Prostate gland (tissue), 2 donors: Measurements from ENCODE around the gene SAXO1. TPM values are rescaled to one million over a fixed set of nuclear protein-coding genes. Genes with fewer than 3 reads are reported as not detected.

ENCODE experiments used
- DNase-seq: peaks from one replicate; pipeline ENCODE4 v3.0.0-alpha.2; 2019; ENCODE audit warnings: low spot score
- H3K27ac ChIP-seq, 2 donors: fragments of 200-600 bp; sonication (generic); 2 replicates each; pipeline ENCODE4 v1.5.1; 2017 to 2019
- H3K27me3 ChIP-seq: fragments of 200-600 bp; sonication (generic); replicated peaks from 2 replicates; pipeline ENCODE4 v1.5.1; 2019; ENCODE audit not compliant: insufficient read depth
- H3K36me3 ChIP-seq, 2 donors: fragments of 200-600 bp; sonication (generic); 1 replicate in 1 of 2; 2 replicates in 1 of 2; pipeline versions ENCODE4 v1.5.1 to v1.8.1; 2017 to 2019
- H3K4me1 ChIP-seq: fragments of 200-600 bp; sonication (generic); replicated peaks from 2 replicates; pipeline ENCODE4 v1.5.1; 2019
- H3K4me3 ChIP-seq, 2 donors: fragments of 200-600 bp; sonication (generic); 2 replicates each; pipeline ENCODE4 v1.5.1; 2017 to 2019
- H3K9me3 ChIP-seq: fragments of 200-600 bp; sonication (generic); 2 replicates; pipeline ENCODE4 v1.5.1; 2017
- POLR2A ChIP-seq: fragments of 450-650 bp; IDR thresholded peaks from one replicate; pipeline ENCODE4 v1.6.1; 2016; ENCODE audit warnings: antibody characterized with exemption, mild to moderate bottlenecking
- POLR2AphosphoS5 ChIP-seq: sonication (generic); formaldehyde crosslinking; IDR thresholded peaks from one replicate; pipeline ENCODE4 v1.6.1; 2017; ENCODE audit warnings: antibody characterized with exemption
- WGBS: methylation state at CpG from one replicate; pipeline ENCODE4 v1.1.5; 2018; 5-methylcytosine and 5-hydroxymethylcytosine counted together
- intact Hi-C: fragments of 100-400 bp; cut with DNase I; formaldehyde crosslinking; loops from one replicate; pipeline ENCODE4 v1.14.2; 2022
- total RNA-seq, 2 donors: library from RNA; depleted of rRNA; stranded (reverse); fragments of >200 nt; gene quantifications; one replicate each; pipeline ENCODE4 v1.1.0, GENCODE V29; 2016
- TF ChIP-seq, protein P1 (sequence below), 4 experiments: fragments of 200-600 bp in 2 of 4; fragments of 450-650 bp in 2 of 4; sonication (generic) in 2 of 4; IDR thresholded peaks; 1 replicate in 3 of 4; 2 replicates in 1 of 4; pipeline ENCODE4 v1.5.1; 2016 to 2019; ENCODE audit warnings: antibody characterized with exemption in 4 of 4, mild to moderate bottlenecking in 2 of 4, moderate library complexity in 2 of 4

The SAXO1 gene
- total RNA-seq, 2 donors from 2014 or later = 0.36 to 6.1 TPM

- Histone ChIP-seq H3K4me3 (no peak overlapping the region), H3K27me3 (no peaks in the 10 kb centered on the region), H3K36me3 (no peaks in the 10 kb centered on the region), H3K9me3 (no peaks in the 10 kb centered on the region), H3K4me1 (no peaks in the 10 kb centered on the region), H3K27ac (no peak overlapping the region)
- DNase-seq = no peak
- TF ChIP-seq, protein P1, sequence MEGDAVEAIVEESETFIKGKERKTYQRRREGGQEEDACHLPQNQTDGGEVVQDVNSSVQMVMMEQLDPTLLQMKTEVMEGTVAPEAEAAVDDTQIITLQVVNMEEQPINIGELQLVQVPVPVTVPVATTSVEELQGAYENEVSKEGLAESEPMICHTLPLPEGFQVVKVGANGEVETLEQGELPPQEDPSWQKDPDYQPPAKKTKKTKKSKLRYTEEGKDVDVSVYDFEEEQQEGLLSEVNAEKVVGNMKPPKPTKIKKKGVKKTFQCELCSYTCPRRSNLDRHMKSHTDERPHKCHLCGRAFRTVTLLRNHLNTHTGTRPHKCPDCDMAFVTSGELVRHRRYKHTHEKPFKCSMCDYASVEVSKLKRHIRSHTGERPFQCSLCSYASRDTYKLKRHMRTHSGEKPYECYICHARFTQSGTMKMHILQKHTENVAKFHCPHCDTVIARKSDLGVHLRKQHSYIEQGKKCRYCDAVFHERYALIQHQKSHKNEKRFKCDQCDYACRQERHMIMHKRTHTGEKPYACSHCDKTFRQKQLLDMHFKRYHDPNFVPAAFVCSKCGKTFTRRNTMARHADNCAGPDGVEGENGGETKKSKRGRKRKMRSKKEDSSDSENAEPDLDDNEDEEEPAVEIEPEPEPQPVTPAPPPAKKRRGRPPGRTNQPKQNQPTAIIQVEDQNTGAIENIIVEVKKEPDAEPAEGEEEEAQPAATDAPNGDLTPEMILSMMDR (IDR thresholded peaks at IDR 0.05) = no peak
- no peak for TF ChIP-seq POLR2A
- 86% methylated on average over 5 of the region's 5 CpGs for WGBS
- intact Hi-C loops = no loop called here
Measured at GRCh38 chr9:18990494-18990893, 42.5 kb downstream of the SAXO1 start.

GRCh38 chr9:18989865-18990264, 43.1 kb downstream of the SAXO1 start:
- Histone ChIP-seq H3K4me3 (no peak overlapping the region), H3K36me3 (no peaks in the 10 kb centered on the region), H3K27me3 (no peaks in the 10 kb centered on the region), H3K27ac (no peak overlapping the region), H3K9me3 (no peaks in the 10 kb centered on the region), H3K4me1 (no peaks in the 10 kb centered on the region)
- 61% methylated on average over 4 of the region's 4 CpGs for WGBS
- intact Hi-C loops = no loop called here
- DNase-seq = peak; percentile 48
- peak; percentile 31 for TF ChIP-seq POLR2AphosphoS5
- TF ChIP-seq POLR2A = no peak

GRCh38 chr9:18989097-18989496, 43.9 kb downstream of the SAXO1 start:
- DNase-seq = no peak
- Histone ChIP-seq H3K4me1 (no peaks in the 10 kb centered on the region), H3K27me3 (no peaks in the 10 kb centered on the region), H3K4me3 (no peak overlapping the region), H3K9me3 (no peaks in the 10 kb centered on the region), H3K36me3 (no peaks in the 10 kb centered on the region), H3K27ac (no peak overlapping the region)
- TF ChIP-seq POLR2AphosphoS5 = no peak
- 67% methylated on average over 2 of the region's 2 CpGs for WGBS
- intact Hi-C loops = no loop called here

GRCh38 chr9:18988003-18988402, 45.0 kb downstream of the SAXO1 start:
- H3K9me3 ChIP-seq = no peaks in the 10 kb centered on the region
- no peak for TF ChIP-seq POLR2AphosphoS5
- TF ChIP-seq, protein P1 (IDR thresholded peaks at IDR 0.05) = no peak
- no peak for TF ChIP-seq POLR2A
- H3K4me1 ChIP-seq = no peaks in the 10 kb centered on the region
- no peaks in the 10 kb centered on the region for H3K27me3 ChIP-seq
- no peak overlapping the region for H3K4me3 ChIP-seq
- DNase-seq = no peak
- intact Hi-C loops = no loop called here
- no peaks in the 10 kb centered on the region for H3K36me3 ChIP-seq
- no peak overlapping the region for H3K27ac ChIP-seq

- Histone ChIP-seq H3K27me3 (no peaks in the 10 kb centered on the region), H3K36me3 (no peaks in the 10 kb centered on the region), H3K4me1 (no peaks in the 10 kb centered on the region), H3K27ac (no peak overlapping the region), H3K9me3 (no peaks in the 10 kb centered on the region), H3K4me3 (no peak overlapping the region)
- intact Hi-C loops = no loop called here
- TF ChIP-seq POLR2A (no peak), POLR2AphosphoS5 (no peak)
- TF ChIP-seq, protein P1 (IDR thresholded peaks at IDR 0.05) = no peak
- DNase-seq = no peak
Measured at GRCh38 chr9:18985996-18986395, 47.0 kb downstream of the SAXO1 start.

DNA sequence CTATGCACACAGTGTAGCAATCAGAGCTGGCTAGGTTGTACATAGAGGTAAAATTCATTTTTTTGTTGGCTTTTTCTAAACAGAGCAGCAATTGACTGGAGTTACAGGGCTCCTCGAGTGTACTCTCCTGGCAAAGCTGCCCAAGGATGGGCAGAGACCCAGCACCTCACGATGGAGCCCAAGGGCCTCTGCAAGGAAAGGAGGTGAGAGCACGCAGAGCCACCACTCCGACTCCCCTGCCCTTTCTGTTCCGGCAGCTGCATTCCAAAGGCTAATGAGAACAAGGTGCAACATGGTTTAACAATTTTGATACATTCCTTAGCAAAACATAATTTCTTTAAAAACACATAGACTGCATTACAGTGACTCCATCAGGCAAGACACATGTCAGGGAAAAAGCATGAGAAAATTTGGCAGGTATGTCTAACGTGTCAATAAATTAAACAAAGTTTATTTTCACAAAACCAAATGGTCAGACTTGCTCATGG, 47.5 kb downstream of the SAXO1 start:
- Histone ChIP-seq H3K27me3 (no peaks in the 10 kb centered on the region), H3K9me3 (no peaks in the 10 kb centered on the region), H3K27ac (no peak overlapping the region), H3K4me3 (no peak overlapping the region), H3K4me1 (no peaks in the 10 kb centered on the region), H3K36me3 (no peaks in the 10 kb centered on the region)
- TF ChIP-seq, protein P1 (IDR thresholded peaks at IDR 0.05) = no peak
- TF ChIP-seq POLR2AphosphoS5 = no peak
- 39% methylated on average over 6 of the region's 6 CpGs for WGBS
- peak; percentile 54 for DNase-seq
- intact Hi-C loops = no loop called here
